ENCODE measurements around the gene KRTAP5-10. TPM values are rescaled to one million over a fixed set of nuclear protein-coding genes. Genes with fewer than 3 reads are reported as not detected.
"Not testable (repeated sequence)": the region's sequence is repeated elsewhere in the genome, so short reads cannot be mapped to it uniquely, and the experiment has no call there.

Gene KRTAP5-10
- polyA plus RNA-seq, 2 of the 4 experiments (the other 2 are of a cell fraction) = not detected

DNA sequence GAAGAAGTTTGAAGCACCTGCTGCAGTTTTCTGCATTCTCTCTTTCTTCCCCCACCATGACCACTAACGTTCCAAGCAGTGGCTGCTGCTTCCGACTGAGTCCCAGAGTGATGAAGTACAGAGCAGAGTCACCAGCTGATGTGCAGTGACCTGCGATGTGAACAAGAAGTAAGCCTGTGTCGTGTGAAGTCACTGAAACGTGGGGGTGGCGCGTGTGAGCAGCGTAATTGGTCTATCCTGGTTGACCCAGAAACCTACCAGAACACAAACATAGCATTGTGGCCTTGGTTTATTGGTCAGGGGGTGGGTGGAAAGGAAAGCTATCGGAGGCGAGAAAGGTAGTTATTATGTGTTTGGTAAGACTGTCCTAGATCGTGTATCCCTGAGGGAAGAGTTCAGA lies 34.8 kb upstream of the KRTAP5-10 start:
- H3K4me1 ChIP-seq = peaks cover 13% of the 10 kb centered on the region
- no peaks in the 10 kb centered on the region for H3K9me3 ChIP-seq
- no peak overlapping the region for H3K4me3 ChIP-seq
- H3K4me2 ChIP-seq = no peak overlapping the region
- ChIA-PET POLR2A (no interaction called here), CTCF (no interaction called here)
- TF ChIP-seq, protein P1, sequence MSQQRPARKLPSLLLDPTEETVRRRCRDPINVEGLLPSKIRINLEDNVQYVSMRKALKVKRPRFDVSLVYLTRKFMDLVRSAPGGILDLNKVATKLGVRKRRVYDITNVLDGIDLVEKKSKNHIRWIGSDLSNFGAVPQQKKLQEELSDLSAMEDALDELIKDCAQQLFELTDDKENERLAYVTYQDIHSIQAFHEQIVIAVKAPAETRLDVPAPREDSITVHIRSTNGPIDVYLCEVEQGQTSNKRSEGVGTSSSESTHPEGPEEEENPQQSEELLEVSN (IDR thresholded peaks at IDR 0.05; ENCODE audit: borderline replicate concordance, low read depth) = no peak
- TF ChIP-seq SMC3 (IDR thresholded peaks at IDR 0.05) = no peak
- TF ChIP-seq ZFP36 (IDR thresholded peaks at IDR 0.05; ENCODE audit: borderline replicate concordance, partially characterized antibody) = no peak
- no peak for TF ChIP-seq CBX8 (IDR thresholded peaks at IDR 0.05)
- TF ChIP-seq, protein P2, sequence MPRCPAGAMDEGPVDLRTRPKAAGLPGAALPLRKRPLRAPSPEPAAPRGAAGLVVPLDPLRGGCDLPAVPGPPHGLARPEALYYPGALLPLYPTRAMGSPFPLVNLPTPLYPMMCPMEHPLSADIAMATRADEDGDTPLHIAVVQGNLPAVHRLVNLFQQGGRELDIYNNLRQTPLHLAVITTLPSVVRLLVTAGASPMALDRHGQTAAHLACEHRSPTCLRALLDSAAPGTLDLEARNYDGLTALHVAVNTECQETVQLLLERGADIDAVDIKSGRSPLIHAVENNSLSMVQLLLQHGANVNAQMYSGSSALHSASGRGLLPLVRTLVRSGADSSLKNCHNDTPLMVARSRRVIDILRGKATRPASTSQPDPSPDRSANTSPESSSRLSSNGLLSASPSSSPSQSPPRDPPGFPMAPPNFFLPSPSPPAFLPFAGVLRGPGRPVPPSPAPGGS (IDR thresholded peaks at IDR 0.05) = no peak
- DNase-seq (ENCODE audit: low read depth in 1 of 2, low spot score in 1 of 2) (no peak), ATAC-seq (no peak), FAIRE-seq (no peak)
- no peak overlapping the region for H3K27ac ChIP-seq
- WGBS (ENCODE audit: missing lambda C conversion rate) = 77% methylated on average over 11 of the region's 11 CpGs

DNA sequence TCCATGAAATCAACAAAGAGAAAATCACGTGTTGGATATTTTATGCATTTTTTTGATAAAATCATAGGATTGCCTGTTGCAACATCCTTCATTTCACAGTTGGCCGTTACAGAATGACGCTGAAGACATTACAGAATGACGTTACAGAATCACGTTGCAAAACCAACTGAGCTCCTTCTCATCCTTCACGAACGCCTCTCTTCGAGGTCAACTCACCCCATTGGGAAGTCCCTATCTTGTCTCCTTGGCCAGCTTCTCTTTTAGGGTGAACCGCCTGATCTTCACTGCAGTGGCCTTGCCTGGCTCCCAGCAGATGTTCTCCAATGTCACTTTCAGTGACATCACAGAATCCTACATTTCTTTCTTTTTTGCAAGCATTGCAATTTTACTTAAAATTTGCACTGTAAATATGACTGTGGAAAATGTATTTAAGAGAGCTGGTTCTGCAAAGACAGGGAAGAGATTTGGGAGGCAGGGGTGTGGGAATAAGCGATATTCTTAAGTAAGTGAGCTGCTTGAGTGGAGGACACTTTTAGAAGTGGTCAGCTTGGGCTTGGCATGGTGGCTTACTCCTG lies 33.2 kb upstream of the KRTAP5-10 start:
- DNase-seq (ENCODE audit: low read depth in 1 of 2, low spot score in 1 of 2) (no peak), FAIRE-seq (peak; percentile 28), ATAC-seq (no peak)
- CTCF ChIA-PET = no interaction called here
- no peak overlapping the region for H3K4me2 ChIP-seq
- H3K9me3 ChIP-seq = no peaks in the 10 kb centered on the region
- H3K4me1 ChIP-seq = no peaks in the 10 kb centered on the region
- TF ChIP-seq CEBPB (IDR thresholded peaks at IDR 0.05) (no peak), MAFK (IDR thresholded peaks at IDR 0.05; ENCODE audit: partially characterized antibody) (peak; percentile 84)
- POLR2A ChIA-PET = no interaction called here
- WGBS (ENCODE audit: missing lambda C conversion rate) = 74% methylated on average over 10 of the region's 10 CpGs
- no peak overlapping the region for H3K27ac ChIP-seq
- H3K4me3 ChIP-seq = no peak overlapping the region

DNA sequence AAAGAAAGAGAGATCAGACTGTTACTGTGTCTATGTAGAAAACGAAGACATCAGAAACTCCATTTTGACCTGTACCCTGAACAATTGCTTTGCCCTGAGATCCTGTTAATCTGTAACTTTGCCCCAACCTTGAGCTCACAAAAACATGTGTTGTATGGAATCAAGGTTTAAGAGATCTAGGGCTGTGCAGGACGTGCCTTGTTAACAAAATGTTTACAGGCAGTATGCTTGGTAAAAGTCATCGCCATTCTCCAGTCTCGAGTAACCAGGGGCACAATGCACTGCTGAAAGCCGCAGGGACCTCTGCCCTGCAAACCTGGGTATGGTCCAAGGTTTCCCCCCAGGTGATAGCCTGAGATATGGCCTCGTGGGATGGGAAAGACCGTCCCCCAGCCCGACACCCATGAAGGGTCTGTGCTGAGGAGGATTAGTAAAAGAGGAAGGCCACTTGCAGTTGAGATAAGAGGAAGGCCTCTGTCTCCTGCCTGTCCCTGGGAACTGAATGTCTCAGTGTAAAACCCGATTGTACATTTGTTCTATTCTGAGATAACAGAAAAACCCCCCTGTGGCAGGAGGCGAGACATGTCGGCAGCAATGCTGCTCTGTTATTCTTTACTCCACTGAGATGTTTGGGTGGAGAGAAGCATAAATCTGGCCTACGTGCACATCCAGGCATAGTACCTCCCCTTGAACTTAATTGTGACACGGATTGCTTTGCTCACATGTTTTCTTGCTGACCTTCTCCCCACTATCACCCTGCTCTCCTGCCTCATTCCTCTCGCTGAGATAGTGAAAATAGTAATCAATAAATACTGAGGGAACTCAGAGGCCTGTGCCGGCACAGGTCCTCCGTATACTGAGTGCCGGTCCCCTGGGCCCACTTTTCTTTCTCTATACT lies 30.4 kb upstream of the KRTAP5-10 start:
- H3K27ac ChIP-seq; H3K4me2 ChIP-seq; CTCF ChIA-PET; POLR2A ChIA-PET; H3K4me1 ChIP-seq; DNase-seq (ENCODE audit: low read depth in 1 of 2, low spot score in 1 of 2); H3K9me3 ChIP-seq; H3K4me3 ChIP-seq; ATAC-seq; FAIRE-seq: not testable (repeated sequence)
- 68% methylated on average over 17 of the region's 17 CpGs for WGBS (ENCODE audit: missing lambda C conversion rate)

DNA sequence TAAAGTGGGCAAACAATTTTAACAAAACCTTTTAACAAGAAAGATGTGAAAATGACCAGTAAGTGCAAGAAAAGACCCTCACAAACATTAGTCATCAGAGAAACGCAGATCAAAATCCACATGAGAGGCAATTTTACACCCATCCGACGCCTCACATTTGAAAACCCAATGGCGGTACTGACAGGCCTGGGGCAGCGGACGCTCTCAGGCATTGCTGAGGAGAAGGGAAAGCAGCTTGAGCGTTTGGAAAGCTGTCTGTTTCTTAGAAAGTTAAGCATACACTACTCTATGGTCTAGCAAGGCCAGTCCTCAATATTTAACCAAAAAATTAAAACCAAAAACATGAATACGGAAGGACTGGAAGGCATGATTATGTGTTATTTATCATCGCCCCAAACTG lies 29.5 kb upstream of the KRTAP5-10 start:
- ChIA-PET CTCF (no interaction called here), POLR2A (no interaction called here)
- WGBS (ENCODE audit: missing lambda C conversion rate) = 82% methylated on average over 9 of the region's 9 CpGs
- no peaks in the 10 kb centered on the region for H3K4me1 ChIP-seq
- H3K4me2 ChIP-seq = no peak overlapping the region
- H3K4me3 ChIP-seq = no peak overlapping the region
- TF ChIP-seq FOSB (CRISPR knock-in tag; IDR thresholded peaks at IDR 0.05) (no peak), RARB (CRISPR knock-in tag; IDR thresholded peaks at IDR 0.05) (no peak), RAD21 (conservative IDR thresholded peaks at IDR 0.05 in 1 of 2, IDR thresholded peaks at IDR 0.05 in 1 of 2) (no peak), ZC3H11A (IDR thresholded peaks at IDR 0.05) (no peak), ZSCAN20 (CRISPR knock-in tag; IDR thresholded peaks at IDR 0.05) (no peak), CBX2 (IDR thresholded peaks at IDR 0.05; ENCODE audit: borderline replicate concordance, low read depth) (no peak), HOXB5 (CRISPR knock-in tag; IDR thresholded peaks at IDR 0.05) (no peak), RNF2 (IDR thresholded peaks at IDR 0.05; ENCODE audit: borderline replicate concordance, low read depth) (no peak)
- FAIRE-seq (no peak), ATAC-seq (no peak), DNase-seq (ENCODE audit: low read depth in 1 of 2, low spot score in 1 of 2) (no peak)
- no peak overlapping the region for H3K27ac ChIP-seq
- H3K9me3 ChIP-seq = no peaks in the 10 kb centered on the region
